ENCODE results near the gene FLT1.

GRCh38 chr13:28316129-28316528 lies 178.8 kb downstream of the FLT1 start:
- TF ChIP-seq GABPA (IDR thresholded peaks at IDR 0.05; ENCODE audit: low read depth) (no peak), CTCF (IDR thresholded peaks at IDR 0.05; ENCODE audit: insufficient read depth, low read length) (no peak), REST (IDR thresholded peaks at IDR 0.05; ENCODE audit: insufficient replicate concordance, low read depth) (no peak), POLR2AphosphoS5 (IDR thresholded peaks at IDR 0.05; ENCODE audit: low read depth) (no peak)

All from HL-60 (cell line).